Stimulated activated CD4-positive, alpha-beta T cell treated with anti-CD3 and anti-CD28 coated beads, Interleukin-4, amount 100 ng/mL, for 1 hour (primary cell): ENCODE measurements around the gene ZNF616.

Source experiments
- DNase-seq: peaks from one replicate; pipeline ENCODE4 v3.0.0-alpha.2; 2020

ZNF616 gene

DNA sequence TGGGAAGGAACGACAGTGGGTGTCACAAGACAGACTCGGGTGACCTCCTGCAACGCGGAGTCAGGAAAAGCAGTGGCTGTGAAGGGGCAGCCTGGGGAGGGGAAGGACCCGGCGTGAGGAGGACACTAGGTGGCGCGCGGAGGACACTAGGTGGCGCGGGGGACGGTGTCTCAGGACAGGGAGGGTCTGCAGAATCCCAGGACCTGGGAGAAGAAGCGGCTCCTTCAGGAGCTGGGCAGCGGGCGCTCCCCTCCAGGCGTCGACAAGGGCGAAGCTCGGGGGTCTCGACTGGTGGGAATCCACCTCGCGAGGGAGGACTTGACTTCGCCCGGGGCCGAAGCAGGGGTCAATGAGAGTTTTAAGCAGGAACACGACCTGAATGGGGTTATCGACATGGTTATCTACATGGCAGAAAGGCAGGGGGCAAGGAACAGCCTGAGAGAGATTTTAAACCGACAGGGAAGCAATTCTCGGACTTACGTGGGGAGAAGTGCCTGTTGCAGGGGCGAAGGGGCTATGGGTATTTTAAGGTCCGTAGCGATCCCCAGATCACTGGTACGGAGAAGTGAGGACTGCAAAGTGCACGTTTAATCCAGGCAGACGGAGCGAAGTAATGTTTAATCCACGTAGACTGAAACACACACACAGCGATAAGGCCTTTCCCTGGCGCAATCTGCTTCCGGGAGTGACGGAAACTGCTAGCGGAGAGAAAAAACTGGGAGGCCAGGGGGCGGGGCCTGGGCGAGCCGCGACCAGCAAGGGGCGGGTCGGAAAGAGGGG, at the start of gene ZNF616:
TSS of gene ZNF616 (minus strand) at position 687 of the 780 bp plus-strand sequence. CDS start 9,426 bp downstream, outside the sequence.
- DNase-seq, result peak; percentile 98

GRCh38 chr19:52188822-52189734, 49.3 kb upstream of the ZNF616 start:
- DNase-seq, result peak; percentile 97

GRCh38 chr19:52187407-52187806, 47.7 kb upstream of the ZNF616 start:
- DNase-seq, result no peak

- no peak for DNase-seq
These were observed 36.8 kb upstream of the ZNF616 start for GRCh38 chr19:52176574-52176973.

DNA sequence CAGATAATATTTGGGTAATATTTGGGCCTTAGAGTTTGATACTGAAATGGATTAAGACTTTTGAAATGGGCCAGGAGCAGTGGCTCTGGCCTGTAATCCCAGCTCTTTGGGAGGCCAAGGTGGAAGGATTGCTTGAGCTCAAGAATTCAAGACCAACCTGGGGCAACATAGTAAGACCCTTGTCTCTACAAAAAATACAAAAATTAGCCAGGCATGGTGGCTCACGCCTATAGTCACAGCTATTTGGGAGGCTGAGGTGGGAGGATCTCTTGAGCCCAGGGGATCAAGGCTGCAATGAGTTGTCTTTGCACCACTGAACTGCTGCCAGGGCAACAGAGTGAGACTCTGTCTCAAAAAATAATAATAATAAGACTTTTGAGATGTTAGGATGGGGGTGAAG, 32.6 kb upstream of the ZNF616 start:
- DNase-seq, result no peak

- DNase-seq, result peak; percentile 89
These were observed 31.8 kb upstream of the ZNF616 start, which contains the start of gene ZNF836 for GRCh38 chr19:52171321-52172169. TSS of gene ZNF836 (minus strand) at chr19:52171621. CDS start at chr19:52168072, 3,549 bp downstream.

- DNase-seq, result no peak
These were observed 31.2 kb upstream of the ZNF616 start for GRCh38 chr19:52170863-52171320.

GRCh38 chr19:52170304-52170703, 30.6 kb upstream of the ZNF616 start:
- DNase-seq, result no peak

DNA sequence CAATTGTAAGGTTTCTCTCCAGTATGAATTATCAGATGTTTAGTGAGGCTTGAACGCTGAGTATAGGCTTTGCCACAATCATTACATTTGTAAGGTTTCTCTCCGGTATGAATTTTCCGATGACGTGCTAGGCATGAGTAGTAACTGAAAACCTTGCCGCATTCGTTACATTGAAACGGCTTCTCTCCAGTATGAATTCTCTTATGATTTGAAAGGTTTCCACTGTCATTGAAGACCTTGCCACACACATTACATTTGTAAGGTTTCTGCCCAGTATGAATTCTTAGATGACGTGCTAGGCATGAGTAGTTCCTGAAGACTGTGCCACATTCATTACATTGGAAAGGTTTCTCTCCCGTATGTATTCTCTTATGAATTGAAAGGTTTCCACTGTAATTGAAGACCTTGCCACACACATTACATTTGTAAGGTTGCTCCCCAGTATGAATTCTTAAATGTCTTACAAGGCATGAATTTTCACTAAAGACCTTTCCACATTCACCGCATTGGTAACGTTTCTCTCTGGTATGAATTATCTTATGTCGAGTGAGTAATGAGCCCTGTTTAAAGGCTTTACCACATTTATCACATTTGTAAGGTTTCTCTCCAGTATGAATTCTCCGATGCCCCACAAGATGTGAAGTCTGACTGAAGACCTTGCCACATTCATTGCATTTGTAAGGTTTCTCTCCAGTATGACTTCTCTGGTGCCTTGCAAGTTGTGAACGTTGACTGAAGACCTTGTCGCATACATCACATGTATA, 16.0 kb upstream of the ZNF616 start:
- DNase-seq, result no peak

- DNase-seq, result no peak
These were observed 8.5 kb upstream of the ZNF616 start for GRCh38 chr19:52148256-52148655.

- DNase-seq, result no peak
These were observed 2.4 kb upstream of the ZNF616 start for GRCh38 chr19:52142001-52142595.

DNA sequence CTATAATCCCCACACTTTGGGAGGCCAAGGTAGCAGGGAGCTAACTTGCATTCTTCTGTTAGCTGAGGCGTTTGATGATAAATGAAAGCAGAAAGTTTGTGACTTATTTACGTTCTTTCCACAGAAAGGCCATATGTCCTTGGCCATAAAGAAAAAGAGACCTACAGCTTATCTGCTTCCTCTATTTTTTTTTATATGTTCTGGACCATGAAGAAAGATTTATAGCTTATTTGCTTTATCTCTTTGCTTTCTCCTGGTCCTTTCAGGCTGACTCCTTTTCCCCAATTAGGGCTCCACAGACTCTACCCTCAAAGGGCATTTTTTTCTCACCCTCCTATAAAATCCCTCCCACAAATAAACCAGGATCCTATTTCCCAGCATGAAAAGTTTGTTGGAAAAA, 1.5 kb upstream of the ZNF616 start:
- DNase-seq, result no peak

DNA sequence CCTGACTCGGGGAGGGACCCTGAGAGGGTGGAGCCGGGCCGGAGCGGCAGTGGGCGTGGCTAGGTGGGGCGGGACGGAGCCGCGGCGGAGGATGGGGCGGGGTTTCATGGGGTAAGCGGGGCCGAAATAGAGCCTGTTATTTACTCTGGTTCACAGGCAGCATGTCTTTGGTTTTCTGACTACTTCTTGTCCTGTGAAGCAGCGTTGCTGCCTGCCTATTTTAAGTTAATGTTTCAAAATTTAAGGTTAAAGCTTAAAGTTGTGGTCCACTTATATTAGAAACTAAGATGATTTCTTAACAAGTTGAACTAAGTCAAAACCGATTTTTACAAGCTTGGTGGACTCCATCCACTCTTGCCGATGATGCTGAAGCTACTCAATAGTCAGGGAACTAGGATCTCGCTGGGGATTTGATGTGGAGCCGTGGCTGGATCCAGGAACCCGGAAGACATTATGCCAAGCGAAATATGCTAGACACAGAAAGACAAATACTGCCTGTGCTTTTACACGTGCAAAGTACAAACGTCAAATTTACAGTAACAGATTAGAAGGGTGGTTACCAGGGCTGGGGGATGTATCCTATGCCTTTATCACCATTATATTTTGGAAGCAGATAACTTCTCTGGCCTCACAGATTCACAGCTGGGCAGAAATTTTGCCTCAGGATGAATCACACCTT, 433 bp upstream of the ZNF616 start:
- no peak for DNase-seq

DNA sequence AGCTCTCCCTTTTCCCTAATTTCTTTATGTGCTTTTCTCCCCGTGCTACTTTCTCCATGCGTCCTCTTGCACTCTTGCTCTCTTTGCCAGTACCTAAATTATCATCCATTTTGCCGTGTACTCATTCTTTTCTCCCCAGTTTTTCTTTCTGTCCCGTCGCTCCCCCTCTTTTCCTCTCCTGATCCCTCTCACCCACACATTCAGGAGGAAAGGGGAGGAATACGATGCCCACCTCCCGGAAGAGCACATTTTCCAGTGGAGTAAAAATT, 821 bp downstream of the ZNF616 start:
- DNase-seq, result no peak

DNA sequence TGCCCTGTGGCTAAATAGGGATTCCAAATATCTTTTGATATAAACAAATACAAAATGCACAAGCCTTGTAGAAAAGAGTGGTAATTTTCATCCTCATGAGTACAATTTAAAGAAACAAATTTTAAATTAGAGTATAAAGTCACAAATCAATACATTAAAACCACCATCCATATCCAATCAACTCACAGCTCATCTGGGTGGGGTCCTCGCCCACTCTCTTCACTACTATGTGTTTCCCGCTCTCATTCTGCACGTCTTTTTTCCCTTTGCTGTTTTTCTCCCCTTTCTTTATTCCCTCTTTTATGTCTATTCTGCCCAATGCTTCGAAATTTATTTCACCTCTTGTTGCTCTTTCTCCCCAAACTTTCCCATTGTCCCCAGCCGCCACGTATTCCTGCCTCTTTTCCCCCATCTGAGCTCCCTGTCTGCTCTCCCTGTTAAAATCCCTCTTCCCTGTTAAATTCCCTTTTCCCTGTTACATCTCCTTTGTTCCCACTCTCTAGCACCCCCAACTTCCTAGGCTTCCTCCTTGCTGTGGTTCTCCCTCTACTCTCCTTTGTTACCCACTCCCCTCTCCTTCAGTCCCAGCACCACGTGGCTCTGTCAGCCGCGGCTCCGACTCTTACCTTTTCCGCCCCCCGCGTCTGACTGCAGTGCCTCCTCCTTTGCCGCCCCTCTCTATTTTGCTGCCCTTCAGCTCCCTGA, 1.3 kb downstream of the ZNF616 start:
- peak; percentile 35 for DNase-seq

GRCh38 chr19:52120286-52120685, 19.5 kb downstream of the ZNF616 start:
- no peak for DNase-seq

DNA sequence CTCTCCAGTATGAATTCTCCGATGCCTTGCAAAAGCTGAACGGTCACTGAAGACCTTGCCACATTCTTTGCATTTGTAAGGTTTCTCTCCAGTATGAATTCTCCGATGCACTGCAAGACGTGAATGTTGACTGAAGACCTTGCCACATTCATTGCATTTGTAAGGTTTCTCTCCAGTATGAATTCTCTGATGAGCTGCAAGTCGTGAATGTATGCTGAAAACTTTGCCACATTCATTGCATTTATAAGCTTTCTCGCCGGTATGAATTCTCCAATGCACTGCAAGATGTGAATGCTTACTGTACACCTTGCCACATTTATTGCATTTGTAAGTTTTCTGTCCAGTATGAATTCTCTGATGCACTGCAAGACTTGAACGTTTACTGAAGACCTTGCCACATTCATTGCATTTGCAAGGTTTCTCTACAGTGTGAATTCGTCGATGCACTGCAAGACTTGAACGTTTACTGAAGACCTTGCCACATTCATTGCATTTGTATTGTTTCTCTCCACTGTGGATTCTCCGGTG, 24.1 kb downstream of the ZNF616 start:
- no peak for DNase-seq

- no peak for DNase-seq
These were observed 25.0 kb downstream of the ZNF616 start for GRCh38 chr19:52114691-52115090.

DNA sequence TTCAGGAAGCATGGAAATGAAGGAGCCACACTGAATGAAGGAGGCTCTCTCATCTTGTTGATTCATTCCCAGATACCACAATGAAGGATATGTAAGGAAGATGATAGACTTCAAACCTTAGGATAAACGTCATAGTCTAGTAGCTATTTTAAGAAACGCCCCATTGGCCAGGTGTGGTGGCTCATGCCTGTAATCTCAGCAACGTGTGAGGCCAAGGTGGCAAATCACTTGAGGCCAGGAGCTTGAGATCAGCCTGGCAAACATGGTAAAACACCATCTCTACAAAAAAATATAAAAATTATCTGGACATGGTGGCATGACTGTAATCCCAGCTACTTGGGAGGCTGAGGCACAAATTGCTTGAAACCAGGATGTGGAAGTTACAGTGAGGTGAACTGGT, 27.1 kb downstream of the ZNF616 start:
- DNase-seq, result no peak

GRCh38 chr19:52110780-52111179, 29.0 kb downstream of the ZNF616 start:
- DNase-seq, result no peak
